HepG2 (cell line): ENCODE measurements around the gene CNKSR3.

Source experiments
- EP300 ChIP-seq, 3 experiments: sonication (generic) in 1 of 3; formaldehyde crosslinking in 1 of 3; IDR thresholded peaks; 2 replicates each; pipeline versions ENCODE4 v1.5.1 to v1.6.1; 2011 to 2020; ENCODE audit warnings: low read depth in 2 of 3, low read length in 2 of 3, borderline replicate concordance in 1 of 3, improper control_type of control experiment in 1 of 3, mild to moderate bottlenecking in 1 of 3, missing genetic modification reagents in 1 of 3, moderate library complexity in 1 of 3
- HINFP ChIP-seq: sonication (generic); formaldehyde crosslinking; IDR thresholded peaks from 2 replicates; pipeline ENCODE4 v1.4.0; 2020; ENCODE audit warnings: low read depth, mild to moderate bottlenecking, missing genetic modification reagents
- HNRNPK ChIP-seq: fragments of 200-400 bp; formaldehyde crosslinking; IDR thresholded peaks from 2 replicates; pipeline ENCODE4 v1.6.1; 2018; ENCODE audit warnings: low read length, low read depth, moderate library complexity, mild to moderate bottlenecking; ENCODE audit not compliant: poor library complexity, severe bottlenecking
- KDM1A ChIP-seq: IDR thresholded peaks from 2 replicates; pipeline ENCODE4 v1.6.1; 2016; ENCODE audit warnings: missing compliant biosample characterization
- MAFF ChIP-seq: IDR thresholded peaks from 2 replicates; pipeline ENCODE4 v1.6.1; 2011; ENCODE audit warnings: low read depth, low read length, improper control_type of control experiment
- NFIC ChIP-seq: IDR thresholded peaks from 2 replicates; pipeline ENCODE4 v1.6.1; 2012; ENCODE audit warnings: mild to moderate bottlenecking, low read length, inconsistent platforms
- SOX6 ChIP-seq, 2 experiments: fragments of 450-650 bp in 1 of 2; sonication (generic) in 1 of 2; formaldehyde crosslinking in 1 of 2; IDR thresholded peaks; 2 replicates each; pipeline versions ENCODE4 v1.4.0 to v1.6.1; 2017 to 2020; ENCODE audit warnings: antibody characterized with exemption in 1 of 2, mild to moderate bottlenecking in 1 of 2, missing genetic modification reagents in 1 of 2
- SP2 ChIP-seq: sonication (generic); formaldehyde crosslinking; IDR thresholded peaks from 2 replicates; pipeline ENCODE4 v1.5.1; 2020; ENCODE audit warnings: mild to moderate bottlenecking, missing genetic modification reagents
- YY1 ChIP-seq: IDR thresholded peaks from 2 replicates; pipeline ENCODE4 v1.6.1; 2011; ENCODE audit warnings: low read length, low read depth, moderate library complexity, mild to moderate bottlenecking; ENCODE audit not compliant: insufficient read depth, insufficient replicate concordance
- ZNF230 ChIP-seq: sonication (generic); formaldehyde crosslinking; IDR thresholded peaks from 2 replicates; pipeline ENCODE4 v1.4.0; 2020; ENCODE audit warnings: mild to moderate bottlenecking, missing genetic modification reagents
- ZNF274 ChIP-seq: sonication (generic); formaldehyde crosslinking; IDR thresholded peaks from 2 replicates; pipeline ENCODE4 v1.5.1; 2020; ENCODE audit warnings: mild to moderate bottlenecking, missing genetic modification reagents

GRCh38 chr6:154502553-154502952, 7.9 kb downstream of the CNKSR3 start:
- TF ChIP-seq EP300 (IDR thresholded peaks at IDR 0.05; ENCODE audit: low read depth in 2 of 2, low read length in 2 of 2): no peak
- no peak for TF ChIP-seq EP300 (CRISPR knock-in tag; IDR thresholded peaks at IDR 0.05; ENCODE audit: borderline replicate concordance)
- TF ChIP-seq NFIC: no peak
- TF ChIP-seq SP2 (CRISPR knock-in tag): no peak
- TF ChIP-seq ZNF274 (CRISPR knock-in tag): no peak
- TF ChIP-seq YY1: no peak
- TF ChIP-seq HNRNPK: no peak
- no peak for TF ChIP-seq HINFP (CRISPR knock-in tag)
- TF ChIP-seq MAFF: no peak
- TF ChIP-seq ZNF230 (CRISPR knock-in tag): no peak
- TF ChIP-seq SOX6 (IDR thresholded peaks at IDR 0.05): no peak
- TF ChIP-seq SOX6 (CRISPR knock-in tag; IDR thresholded peaks at IDR 0.05): no peak
- no peak for TF ChIP-seq KDM1A
